ENCODE measurements around the gene FGD3. TPM values are rescaled to one million over a fixed set of nuclear protein-coding genes. Genes with fewer than 3 reads are reported as not detected.
A peak's percentile ranks its signal among the peaks of the same experiment; 100 is the strongest.

FGD3 gene
- total and polyA plus RNA-seq, 9 of the 15 experiments (the other 6 are each of a cell fraction or from before 2014, with no cell fraction given): 0.07 to 1.3 (median 0.29) TPM

DNA sequence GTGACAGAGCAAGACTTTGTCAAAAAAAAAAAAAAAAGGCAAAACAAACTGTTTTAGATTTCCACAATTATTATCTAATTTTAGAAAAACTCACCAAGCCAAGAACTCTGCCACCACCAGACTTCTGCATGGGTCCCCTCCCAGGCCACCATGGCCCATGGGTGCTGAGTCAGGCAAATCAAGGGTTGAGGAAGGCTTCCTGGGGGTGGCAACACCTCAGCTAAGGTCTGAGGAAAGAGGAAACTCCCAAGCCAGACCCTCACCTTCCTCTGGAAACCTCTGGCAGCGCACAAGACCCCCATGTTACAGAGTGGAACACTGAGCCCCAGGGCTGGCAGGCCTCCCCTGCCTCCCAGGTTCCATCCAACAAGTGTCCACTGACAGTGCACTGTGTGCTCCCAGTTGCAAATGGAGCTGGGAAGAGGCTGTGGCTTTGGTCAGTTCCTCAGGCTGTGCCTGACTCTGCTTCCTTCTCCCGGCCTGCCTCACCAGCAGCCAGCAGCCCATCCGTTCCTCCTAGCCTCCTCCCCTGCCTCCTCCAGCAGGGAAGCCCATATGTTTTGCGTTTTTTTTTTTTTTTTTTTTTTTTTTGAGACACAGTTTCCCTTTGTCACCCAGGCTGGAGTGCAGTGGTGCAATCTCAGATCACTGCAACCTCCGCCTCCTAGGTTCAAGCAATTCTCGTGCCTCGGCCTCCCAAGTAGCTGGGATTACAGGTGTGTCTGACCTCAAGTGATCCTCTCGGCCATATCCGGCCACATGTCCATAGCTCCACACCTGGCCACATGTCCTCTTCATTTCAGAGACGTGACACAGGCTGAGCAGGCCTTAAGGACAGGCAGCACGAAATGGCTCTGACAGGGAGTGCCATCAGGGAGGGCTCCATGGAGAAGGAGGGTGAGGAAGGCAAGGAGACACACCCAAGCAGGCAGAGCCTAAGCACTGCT, 107.7 kb downstream of the FGD3 start:
- Histone ChIP-seq H3K9me1 (ENCODE audit: control insufficient read depth, insufficient read depth, low read length) (no peaks in the 10 kb centered on the region), H3K36me3 (ENCODE audit: control insufficient read depth, insufficient read depth, low read length) (no peaks in the 10 kb centered on the region), H4K20me1 (replicated peaks; ENCODE audit: control insufficient read depth, insufficient read depth, low read length) (no peaks in the 10 kb centered on the region), H3K79me2 (ENCODE audit: control insufficient read depth, insufficient read depth, low read length) (peaks cover 10% of the 10 kb centered on the region), H3K4me1 (replicated peaks in 1 of 2; ENCODE audit: control insufficient read depth in 2 of 2, insufficient read depth in 2 of 2, low read length in 2 of 2) (peaks cover 10 to 30% of the 10 kb centered on the region in 2 experiments), H3K4me2 (ENCODE audit: insufficient read depth, low read length) (no peak overlapping the region), H3K9me3 (replicated peaks; ENCODE audit: control insufficient read depth, insufficient read depth, low read depth, low read length) (no peaks in the 10 kb centered on the region), H3K4me3 (no peak overlapping the region), H3K27ac (ENCODE audit: extremely low read depth, low read depth, low read length) (no peak overlapping the region), H3K9ac (ENCODE audit: insufficient read depth in 1 of 2, low read depth in 2 of 2, low read length in 2 of 2) (0 out of 4 replicates have a peak overlapping the region, but pooled peaks of 1 of the 2 experiments have one; percentile 24), H2AFZ (ENCODE audit: low read depth, low read length) (no peak overlapping the region), H3K27me3 (ENCODE audit: control insufficient read depth in 2 of 2, insufficient read depth in 2 of 2, low read length in 2 of 2) (peaks cover 24 to 36% of the 10 kb centered on the region in 2 experiments)
- POLR2A ChIA-PET: no interaction called here
- ATAC-seq (no peak), FAIRE-seq (no peak), DNase-seq (ENCODE audit: extremely low read depth in 1 of 4, low spot score in 3 of 4) (no peak)
- intact Hi-C loops (cut with micrococcal nuclease): no loop called here
- CTCF ChIA-PET (ENCODE audit: low intra/inter-chr PET ratio): no interaction called here
- in situ Hi-C loops (cut with MboI): no loop called here
- BruUV-seq (replicated peaks): no TSS peak
- peak; percentile 63 for TF ChIP-seq ZFP36 (IDR thresholded peaks at IDR 0.05; ENCODE audit: low read depth, low read length, partially characterized antibody)
- TF ChIP-seq PURB (CRISPR knock-in tag; IDR thresholded peaks at IDR 0.05; ENCODE audit: low read depth): no peak
- TF ChIP-seq ZNF316 (IDR thresholded peaks at IDR 0.05): peak; percentile 41; the same call in 1 of the 2 replicates
- TF ChIP-seq MAFK (IDR thresholded peaks at IDR 0.05; ENCODE audit: low read length): peak; percentile 29; the same call in 1 of the 2 replicates
- TF ChIP-seq MAFG (tag; conservative IDR thresholded peaks at IDR 0.05): 0 out of 2 replicates have a peak, but pooled peaks have one; percentile 12
- 48% methylated on average over 9 of the region's 11 CpGs for WGBS (ENCODE audit: insufficient coverage, low coverage, missing lambda C conversion rate)

All from K562 (cell line).